WTC11 (cell line): ENCODE data around the gene RNF150. TPM values are rescaled to one million over a fixed set of nuclear protein-coding genes. Genes with fewer than 3 reads are reported as not detected.

ENCODE experiments used
- ATAC-seq: fragments of 200-7000 bp; cut with Tn5 transposase; 2 replicates; pipeline ENCODE4 v1.10.0; 2021; ENCODE audit warnings: mild to moderate bottlenecking, moderate library complexity
- CTCF ChIA-PET: fragments of 300-600 bp; sonication (Branson Sonifier 250); formaldehyde crosslinking; loops from one replicate; lab custom pipeline; 2021; ENCODE audit warnings: antibody characterized with exemption; lab: Charles Lee
- POLR2A ChIA-PET: fragments of 350-600 bp; sonication (Branson Sonifier 250); formaldehyde crosslinking; loops from one replicate; lab custom pipeline; 2021; ENCODE audit warnings: antibody characterized with exemption; lab: Charles Lee
- DNase-seq: peaks from one replicate; pipeline ENCODE4 v3.0.0; 2021; ENCODE audit warnings: low spot score
- H3K27ac Mint-ChIP-seq: 2 replicates; pipeline ENCODE4 v1.8.0; 2021; ENCODE audit warnings: mixed read lengths
- H3K27me3 Mint-ChIP-seq: 2 replicates; pipeline ENCODE4 v1.8.0; 2021; ENCODE audit warnings: low read depth, mild to moderate bottlenecking, moderate library complexity, mixed read lengths
- H3K36me3 Mint-ChIP-seq: 2 replicates; pipeline ENCODE4 v1.8.0; 2021; ENCODE audit warnings: mixed read lengths
- H3K4me1 Mint-ChIP-seq: 2 replicates; pipeline ENCODE4 v1.8.0; 2022; ENCODE audit warnings: mixed read lengths
- H3K4me3 Mint-ChIP-seq: 2 replicates; pipeline ENCODE4 v1.8.0; 2021; ENCODE audit warnings: mild to moderate bottlenecking, moderate library complexity, mixed read lengths
- H3K9me3 Mint-ChIP-seq: 2 replicates; pipeline ENCODE4 v1.8.0; 2021; ENCODE audit warnings: mixed read lengths
- CBFB ChIP-seq: sonication (generic); formaldehyde crosslinking; IDR thresholded peaks from 2 replicates; pipeline ENCODE4 v1.8.1; 2022; ENCODE audit warnings: mild to moderate bottlenecking, low read depth, missing genetic modification reagents
- ESRRA ChIP-seq: sonication (generic); formaldehyde crosslinking; IDR thresholded peaks from 2 replicates; pipeline ENCODE4 v1.8.1; 2022; ENCODE audit warnings: mild to moderate bottlenecking, missing genetic modification reagents, borderline replicate concordance
- ETV6 ChIP-seq: sonication (generic); formaldehyde crosslinking; IDR thresholded peaks from 2 replicates; pipeline ENCODE4 v1.8.1; 2022; ENCODE audit warnings: mild to moderate bottlenecking, missing genetic modification reagents
- FOXJ3 ChIP-seq: sonication (generic); formaldehyde crosslinking; IDR thresholded peaks from 2 replicates; pipeline ENCODE4 v1.9.0; 2021; ENCODE audit warnings: missing genetic modification reagents, mild to moderate bottlenecking, borderline replicate concordance
- FOXP1 ChIP-seq: sonication (generic); formaldehyde crosslinking; IDR thresholded peaks from 2 replicates; pipeline ENCODE4 v1.8.0; 2022; ENCODE audit warnings: missing genetic modification reagents, mild to moderate bottlenecking, moderate library complexity, borderline replicate concordance
- FOXP4 ChIP-seq: sonication (generic); formaldehyde crosslinking; IDR thresholded peaks from 2 replicates; pipeline ENCODE4 v1.8.0; 2022; ENCODE audit warnings: mild to moderate bottlenecking, missing genetic modification reagents
- GABPB1 ChIP-seq: sonication (generic); formaldehyde crosslinking; IDR thresholded peaks from 2 replicates; pipeline ENCODE4 v1.8.1; 2023; ENCODE audit warnings: mild to moderate bottlenecking, missing genetic modification reagents
- GRHL2 ChIP-seq: fragments of 250-450 bp; sonication (Bioruptor Pico); IDR thresholded peaks from 2 replicates; pipeline ENCODE4 v1.8.0; 2022; ENCODE audit warnings: mild to moderate bottlenecking, moderate library complexity; ENCODE audit not compliant: insufficient replicate concordance, severe bottlenecking
- GTF2I ChIP-seq: fragments of 250-450 bp; sonication (Bioruptor Pico); conservative IDR thresholded peaks from 2 replicates; pipeline ENCODE4 v1.4.0; 2021; ENCODE audit warnings: mild to moderate bottlenecking
- HMGA2 ChIP-seq: fragments of 250-450 bp; sonication (Bioruptor Pico); IDR thresholded peaks from 2 replicates; pipeline ENCODE4 v1.4.0; 2021; ENCODE audit warnings: mild to moderate bottlenecking, moderate library complexity
- JAZF1 ChIP-seq: fragments of 250-450 bp; sonication (Bioruptor Pico); IDR thresholded peaks from 2 replicates; pipeline ENCODE4 v1.9.0; 2021; ENCODE audit warnings: moderate library complexity, mild to moderate bottlenecking, inconsistent platforms
- NFE2L1 ChIP-seq: sonication (generic); formaldehyde crosslinking; IDR thresholded peaks from 2 replicates; pipeline ENCODE4 v1.8.1; 2023; ENCODE audit warnings: missing genetic modification reagents
- PREB ChIP-seq: sonication (generic); formaldehyde crosslinking; IDR thresholded peaks from 2 replicates; pipeline ENCODE4 v1.8.1; 2022; ENCODE audit warnings: mild to moderate bottlenecking, missing genetic modification reagents, moderate library complexity, borderline replicate concordance
- ZNF121 ChIP-seq: sonication (generic); formaldehyde crosslinking; IDR thresholded peaks from 2 replicates; pipeline ENCODE4 v1.8.0; 2023; ENCODE audit warnings: missing genetic modification reagents
- ZNF138 ChIP-seq: sonication (generic); formaldehyde crosslinking; conservative IDR thresholded peaks from 2 replicates; pipeline ENCODE4 v1.8.1; 2022; ENCODE audit warnings: mild to moderate bottlenecking, moderate library complexity, missing genetic modification reagents
- ZNF219 ChIP-seq: sonication (generic); formaldehyde crosslinking; IDR thresholded peaks from 2 replicates; pipeline ENCODE4 v1.8.0; 2023; ENCODE audit warnings: missing genetic modification reagents, mild to moderate bottlenecking, borderline replicate concordance
- ZNF317 ChIP-seq: sonication (generic); formaldehyde crosslinking; IDR thresholded peaks from 2 replicates; pipeline ENCODE4 v1.8.1; 2023; ENCODE audit warnings: low read depth, mild to moderate bottlenecking, moderate library complexity, missing genetic modification reagents, borderline replicate concordance
- ZNF423 ChIP-seq: fragments of 250-450 bp; sonication (Bioruptor Pico); IDR thresholded peaks from 2 replicates; pipeline ENCODE4 v2.1.2; 2022; ENCODE audit warnings: mild to moderate bottlenecking, moderate library complexity
- total RNA-seq: library from RNA; stranded (reverse); gene quantifications from 3 replicates; pipeline ENCODE4 v1.2.3, GENCODE V29; 2021
- TF ChIP-seq, protein P1 (sequence below): sonication (generic); formaldehyde crosslinking; IDR thresholded peaks from 2 replicates; pipeline ENCODE4 v1.8.1; 2023; ENCODE audit warnings: mild to moderate bottlenecking, missing genetic modification reagents
- TF ChIP-seq, protein P2 (sequence below): fragments of 250-450 bp; sonication (Bioruptor Pico); conservative IDR thresholded peaks from 2 replicates; pipeline ENCODE4 v1.9.0; 2021; ENCODE audit warnings: mild to moderate bottlenecking
- TF ChIP-seq, protein P3 (sequence below): sonication (generic); formaldehyde crosslinking; IDR thresholded peaks from 2 replicates; pipeline ENCODE4 v1.8.1; 2022; ENCODE audit warnings: missing genetic modification reagents, borderline replicate concordance
- TF ChIP-seq, protein P4 (sequence below): sonication (generic); formaldehyde crosslinking; IDR thresholded peaks from 2 replicates; pipeline ENCODE4 v1.8.0; 2022; ENCODE audit warnings: missing genetic modification reagents

RNF150 gene
- total RNA-seq, 1 experiment from 2014 or later = 5.9 TPM

- TF ChIP-seq ZNF138 (CRISPR knock-in tag) = no peak
- no peak for TF ChIP-seq ETV6 (CRISPR knock-in tag)
- TF ChIP-seq HMGA2 (CRISPR knock-in tag) = no peak
- no peak for TF ChIP-seq GRHL2 (CRISPR knock-in tag)
- TF ChIP-seq, all 79 proteins: peak for 0
Observed at GRCh38 chr4:141002323-141002805, 130.9 kb downstream of the RNF150 start (continued).

DNA sequence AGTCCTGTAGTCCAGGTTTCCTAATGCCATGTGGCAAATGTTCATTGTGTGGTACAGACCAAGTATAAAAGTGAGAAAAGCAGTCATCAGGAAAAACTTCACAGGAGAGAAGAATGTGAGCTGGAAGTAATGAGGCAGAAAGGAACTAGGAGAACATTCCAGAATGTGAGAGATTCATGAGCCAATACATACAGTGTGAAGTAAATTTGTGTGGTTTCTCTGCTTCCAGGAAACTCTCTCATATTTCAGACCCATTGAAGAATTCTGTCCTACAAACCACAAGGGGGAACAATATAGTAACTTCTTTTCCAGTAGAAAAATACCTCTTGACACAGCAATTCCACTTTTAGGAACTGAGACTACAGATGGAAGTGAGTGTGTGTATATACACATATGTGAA is 136.5 kb downstream of the RNF150 start:
- H3K36me3 Mint-ChIP-seq = no peaks in the 10 kb centered on the region
- no peak for ATAC-seq
- H3K9me3 Mint-ChIP-seq = peaks cover 11% of the 10 kb centered on the region
- H3K27me3 Mint-ChIP-seq = no peaks in the 10 kb centered on the region
- ChIA-PET CTCF (no interaction called here), POLR2A (no interaction called here)
- H3K27ac Mint-ChIP-seq = no peak overlapping the region
- TF ChIP-seq ZNF423 (CRISPR knock-in tag) (no peak), JAZF1 (CRISPR knock-in tag) (no peak), GABPB1 (no peak), ZNF317 (CRISPR knock-in tag) (no peak), GRHL2 (CRISPR knock-in tag) (no peak), ZNF138 (CRISPR knock-in tag) (no peak), NFE2L1 (CRISPR knock-in tag) (no peak), ZNF219 (no peak), FOXP1 (CRISPR knock-in tag) (no peak), GTF2I (CRISPR knock-in tag) (no peak)
- TF ChIP-seq, protein P1, sequence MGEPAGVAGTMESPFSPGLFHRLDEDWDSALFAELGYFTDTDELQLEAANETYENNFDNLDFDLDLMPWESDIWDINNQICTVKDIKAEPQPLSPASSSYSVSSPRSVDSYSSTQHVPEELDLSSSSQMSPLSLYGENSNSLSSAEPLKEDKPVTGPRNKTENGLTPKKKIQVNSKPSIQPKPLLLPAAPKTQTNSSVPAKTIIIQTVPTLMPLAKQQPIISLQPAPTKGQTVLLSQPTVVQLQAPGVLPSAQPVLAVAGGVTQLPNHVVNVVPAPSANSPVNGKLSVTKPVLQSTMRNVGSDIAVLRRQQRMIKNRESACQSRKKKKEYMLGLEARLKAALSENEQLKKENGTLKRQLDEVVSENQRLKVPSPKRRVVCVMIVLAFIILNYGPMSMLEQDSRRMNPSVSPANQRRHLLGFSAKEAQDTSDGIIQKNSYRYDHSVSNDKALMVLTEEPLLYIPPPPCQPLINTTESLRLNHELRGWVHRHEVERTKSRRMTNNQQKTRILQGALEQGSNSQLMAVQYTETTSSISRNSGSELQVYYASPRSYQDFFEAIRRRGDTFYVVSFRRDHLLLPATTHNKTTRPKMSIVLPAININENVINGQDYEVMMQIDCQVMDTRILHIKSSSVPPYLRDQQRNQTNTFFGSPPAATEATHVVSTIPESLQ (CRISPR knock-in tag) = no peak
- TF ChIP-seq, protein P2, sequence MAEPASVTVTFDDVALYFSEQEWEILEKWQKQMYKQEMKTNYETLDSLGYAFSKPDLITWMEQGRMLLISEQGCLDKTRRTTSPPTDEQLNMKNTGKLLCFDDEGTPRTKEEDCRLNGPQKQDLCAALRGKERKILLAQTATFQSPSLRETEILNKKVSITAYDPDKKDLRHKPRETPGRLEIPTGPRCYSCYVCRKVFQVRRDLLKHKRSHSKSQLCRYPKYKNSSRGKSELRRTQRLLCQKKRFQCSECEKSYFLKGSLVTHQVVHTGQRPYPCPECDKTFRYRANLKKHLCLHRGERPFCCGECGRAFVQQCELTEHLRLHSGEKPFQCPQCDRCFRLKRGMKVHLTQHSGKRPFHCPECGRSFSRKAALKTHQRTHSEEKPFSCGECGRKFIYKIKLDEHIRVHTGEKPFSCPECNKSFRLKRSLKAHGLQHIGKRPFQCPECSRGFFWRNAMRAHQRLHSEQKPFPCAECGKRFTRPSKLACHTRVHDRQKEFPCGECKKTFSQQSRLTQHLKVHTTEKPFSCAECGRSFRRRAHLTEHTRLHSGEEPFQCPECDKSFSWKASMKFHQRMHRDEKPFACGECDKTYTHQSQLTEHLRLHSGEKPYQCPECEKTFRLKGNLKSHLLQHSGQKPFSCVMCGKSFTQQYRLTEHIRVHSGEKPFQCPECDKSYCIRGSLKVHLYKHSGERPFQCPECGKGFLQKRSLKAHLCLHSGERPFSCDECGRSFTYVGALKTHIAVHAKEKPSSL (CRISPR knock-in tag) = no peak
- no peak overlapping the region for H3K4me3 Mint-ChIP-seq
- DNase-seq = no peak
- no peaks in the 10 kb centered on the region for H3K4me1 Mint-ChIP-seq

DNA sequence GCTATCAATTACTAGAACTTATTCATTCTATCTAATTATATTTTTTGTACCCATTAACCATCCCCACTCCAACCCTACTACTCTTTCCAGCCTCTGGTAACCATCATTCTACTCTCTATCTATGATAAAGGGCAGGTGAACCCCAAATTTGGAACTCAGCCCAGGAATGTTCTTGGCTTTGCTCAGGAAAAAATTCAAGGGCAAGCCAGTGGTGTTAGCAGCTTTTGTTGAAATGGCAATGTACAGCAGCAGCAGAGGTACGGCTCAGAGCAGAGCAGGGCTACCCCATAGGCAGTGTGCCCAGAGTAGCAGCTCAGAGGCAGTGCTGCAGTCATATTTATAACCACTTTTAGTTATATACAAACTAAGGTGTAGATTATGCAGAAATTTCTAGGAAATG is 138.2 kb downstream of the RNF150 start:
- Mint-ChIP-seq H3K4me3 (no peak overlapping the region), H3K27me3 (no peaks in the 10 kb centered on the region), H3K9me3 (peaks cover 11% of the 10 kb centered on the region), H3K27ac (no peak overlapping the region), H3K4me1 (no peaks in the 10 kb centered on the region), H3K36me3 (no peaks in the 10 kb centered on the region)
- ATAC-seq = no peak
- POLR2A ChIA-PET = no interaction called here
- no peak for DNase-seq
- CTCF ChIA-PET = no interaction called here
- TF ChIP-seq ZNF121 (CRISPR knock-in tag) (no peak), FOXP4 (no peak), FOXJ3 (no peak), GTF2I (CRISPR knock-in tag) (no peak), CBFB (CRISPR knock-in tag) (no peak), PREB (CRISPR knock-in tag) (no peak), ESRRA (CRISPR knock-in tag) (no peak)
- TF ChIP-seq, protein P3, sequence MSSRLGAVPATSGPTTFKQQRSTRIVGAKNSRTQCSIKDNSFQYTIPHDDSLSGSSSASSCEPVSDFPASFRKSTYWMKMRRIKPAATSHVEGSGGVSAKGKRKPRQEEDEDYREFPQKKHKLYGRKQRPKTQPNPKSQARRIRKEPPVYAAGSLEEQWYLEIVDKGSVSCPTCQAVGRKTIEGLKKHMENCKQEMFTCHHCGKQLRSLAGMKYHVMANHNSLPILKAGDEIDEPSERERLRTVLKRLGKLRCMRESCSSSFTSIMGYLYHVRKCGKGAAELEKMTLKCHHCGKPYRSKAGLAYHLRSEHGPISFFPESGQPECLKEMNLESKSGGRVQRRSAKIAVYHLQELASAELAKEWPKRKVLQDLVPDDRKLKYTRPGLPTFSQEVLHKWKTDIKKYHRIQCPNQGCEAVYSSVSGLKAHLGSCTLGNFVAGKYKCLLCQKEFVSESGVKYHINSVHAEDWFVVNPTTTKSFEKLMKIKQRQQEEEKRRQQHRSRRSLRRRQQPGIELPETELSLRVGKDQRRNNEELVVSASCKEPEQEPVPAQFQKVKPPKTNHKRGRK (CRISPR knock-in tag) = no peak
- TF ChIP-seq, protein P4, sequence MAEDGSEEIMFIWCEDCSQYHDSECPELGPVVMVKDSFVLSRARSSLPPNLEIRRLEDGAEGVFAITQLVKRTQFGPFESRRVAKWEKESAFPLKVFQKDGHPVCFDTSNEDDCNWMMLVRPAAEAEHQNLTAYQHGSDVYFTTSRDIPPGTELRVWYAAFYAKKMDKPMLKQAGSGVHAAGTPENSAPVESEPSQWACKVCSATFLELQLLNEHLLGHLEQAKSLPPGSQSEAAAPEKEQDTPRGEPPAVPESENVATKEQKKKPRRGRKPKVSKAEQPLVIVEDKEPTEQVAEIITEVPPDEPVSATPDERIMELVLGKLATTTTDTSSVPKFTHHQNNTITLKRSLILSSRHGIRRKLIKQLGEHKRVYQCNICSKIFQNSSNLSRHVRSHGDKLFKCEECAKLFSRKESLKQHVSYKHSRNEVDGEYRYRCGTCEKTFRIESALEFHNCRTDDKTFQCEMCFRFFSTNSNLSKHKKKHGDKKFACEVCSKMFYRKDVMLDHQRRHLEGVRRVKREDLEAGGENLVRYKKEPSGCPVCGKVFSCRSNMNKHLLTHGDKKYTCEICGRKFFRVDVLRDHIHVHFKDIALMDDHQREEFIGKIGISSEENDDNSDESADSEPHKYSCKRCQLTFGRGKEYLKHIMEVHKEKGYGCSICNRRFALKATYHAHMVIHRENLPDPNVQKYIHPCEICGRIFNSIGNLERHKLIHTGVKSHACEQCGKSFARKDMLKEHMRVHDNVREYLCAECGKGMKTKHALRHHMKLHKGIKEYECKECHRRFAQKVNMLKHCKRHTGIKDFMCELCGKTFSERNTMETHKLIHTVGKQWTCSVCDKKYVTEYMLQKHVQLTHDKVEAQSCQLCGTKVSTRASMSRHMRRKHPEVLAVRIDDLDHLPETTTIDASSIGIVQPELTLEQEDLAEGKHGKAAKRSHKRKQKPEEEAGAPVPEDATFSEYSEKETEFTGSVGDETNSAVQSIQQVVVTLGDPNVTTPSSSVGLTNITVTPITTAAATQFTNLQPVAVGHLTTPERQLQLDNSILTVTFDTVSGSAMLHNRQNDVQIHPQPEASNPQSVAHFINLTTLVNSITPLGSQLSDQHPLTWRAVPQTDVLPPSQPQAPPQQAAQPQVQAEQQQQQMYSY (CRISPR knock-in tag) = no peak
